Measurements from ENCODE around the gene MRPL27. TPM values are rescaled to one million over a fixed set of nuclear protein-coding genes. Genes with fewer than 3 reads are reported as not detected.

MRPL27 gene
- total RNA-seq, 1 donor, result 64.3 TPM

- DNase-seq (ENCODE audit: low read depth), result no peak
- H3K4me3 ChIP-seq (ENCODE audit: low read depth, low read length), result no peak overlapping the region
- TF ChIP-seq, protein P1, sequence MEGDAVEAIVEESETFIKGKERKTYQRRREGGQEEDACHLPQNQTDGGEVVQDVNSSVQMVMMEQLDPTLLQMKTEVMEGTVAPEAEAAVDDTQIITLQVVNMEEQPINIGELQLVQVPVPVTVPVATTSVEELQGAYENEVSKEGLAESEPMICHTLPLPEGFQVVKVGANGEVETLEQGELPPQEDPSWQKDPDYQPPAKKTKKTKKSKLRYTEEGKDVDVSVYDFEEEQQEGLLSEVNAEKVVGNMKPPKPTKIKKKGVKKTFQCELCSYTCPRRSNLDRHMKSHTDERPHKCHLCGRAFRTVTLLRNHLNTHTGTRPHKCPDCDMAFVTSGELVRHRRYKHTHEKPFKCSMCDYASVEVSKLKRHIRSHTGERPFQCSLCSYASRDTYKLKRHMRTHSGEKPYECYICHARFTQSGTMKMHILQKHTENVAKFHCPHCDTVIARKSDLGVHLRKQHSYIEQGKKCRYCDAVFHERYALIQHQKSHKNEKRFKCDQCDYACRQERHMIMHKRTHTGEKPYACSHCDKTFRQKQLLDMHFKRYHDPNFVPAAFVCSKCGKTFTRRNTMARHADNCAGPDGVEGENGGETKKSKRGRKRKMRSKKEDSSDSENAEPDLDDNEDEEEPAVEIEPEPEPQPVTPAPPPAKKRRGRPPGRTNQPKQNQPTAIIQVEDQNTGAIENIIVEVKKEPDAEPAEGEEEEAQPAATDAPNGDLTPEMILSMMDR (IDR thresholded peaks at IDR 0.05; ENCODE audit: insufficient read depth, low read length), result no peak
Observed at GRCh38 chr17:50356418-50356817, 16.6 kb downstream of the MRPL27 start.

- no peak for DNase-seq (ENCODE audit: low read depth)
Observed at GRCh38 chr17:50355701-50356341, 17.2 kb downstream of the MRPL27 start.

DNA sequence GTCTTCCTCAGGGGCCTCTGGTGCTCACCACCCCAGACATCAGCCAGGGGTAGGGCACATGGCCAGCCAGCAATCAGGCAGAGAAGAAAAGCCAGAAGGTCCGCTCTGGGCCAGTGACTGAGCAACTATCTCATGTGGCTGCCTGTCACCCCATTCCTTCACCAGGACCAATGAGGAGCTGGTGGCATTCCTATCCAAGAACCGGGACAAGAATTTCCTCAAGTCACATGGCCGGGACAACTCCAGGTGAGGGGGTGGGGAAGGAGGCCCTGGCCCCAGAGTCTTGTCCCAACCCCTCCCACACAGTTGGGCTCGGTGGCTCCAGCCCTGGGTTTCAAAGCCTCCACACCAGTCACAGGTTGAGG is 17.7 kb downstream of the MRPL27 start:
- H3K4me3 ChIP-seq (ENCODE audit: low read depth, low read length), result no peak overlapping the region
- DNase-seq (ENCODE audit: low read depth), result no peak
- TF ChIP-seq, protein P1 (IDR thresholded peaks at IDR 0.05; ENCODE audit: insufficient read depth, low read length), result no peak

More at GRCh38 chr17:50355701-50356341, 17.2 kb downstream of the MRPL27 start:
- TF ChIP-seq, protein P1 (IDR thresholded peaks at IDR 0.05; ENCODE audit: insufficient read depth, low read length), result no peak
- H3K4me3 ChIP-seq (ENCODE audit: low read depth, low read length), result no peak overlapping the region

GRCh38 chr17:50354776-50355175 is 18.2 kb downstream of the MRPL27 start:
- no peak for DNase-seq (ENCODE audit: low read depth)
- H3K4me3 ChIP-seq (ENCODE audit: low read depth, low read length), result no peak overlapping the region
- TF ChIP-seq, protein P1 (IDR thresholded peaks at IDR 0.05; ENCODE audit: insufficient read depth, low read length), result no peak

- H3K4me3 ChIP-seq (ENCODE audit: low read depth, low read length), result no peak overlapping the region
- TF ChIP-seq, protein P1 (IDR thresholded peaks at IDR 0.05; ENCODE audit: insufficient read depth, low read length), result no peak
- DNase-seq (ENCODE audit: low read depth), result no peak
Observed at GRCh38 chr17:50354198-50354597, 18.8 kb downstream of the MRPL27 start.

DNA sequence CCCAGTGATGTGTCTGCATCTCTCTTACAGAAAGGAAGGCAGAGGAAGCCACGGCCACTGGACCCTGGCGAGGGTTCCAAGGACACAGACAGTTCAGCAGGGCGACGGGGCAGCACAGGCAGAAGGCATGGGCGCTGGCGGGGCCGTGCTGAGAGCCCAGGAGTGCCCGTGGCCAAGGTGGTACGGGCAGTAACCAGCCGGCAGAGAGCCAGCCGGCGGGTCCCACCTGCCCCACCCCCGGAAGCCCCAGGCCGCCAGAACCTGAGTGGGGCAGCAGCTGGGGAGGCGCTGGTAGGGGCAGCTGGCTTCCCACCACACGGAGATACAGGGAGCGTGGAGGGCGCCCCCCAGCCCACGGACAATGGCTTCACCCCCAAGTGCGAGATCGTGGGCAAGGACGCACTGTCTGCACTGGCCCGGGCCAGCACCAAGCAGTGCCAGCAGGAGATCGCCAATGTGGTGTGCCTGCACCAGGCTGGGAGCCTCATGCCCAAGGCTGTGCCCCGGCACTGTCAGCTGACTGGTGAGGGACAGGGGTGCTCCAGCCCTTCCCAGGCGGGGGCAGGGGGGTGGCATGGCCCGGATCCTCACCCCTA is 19.3 kb downstream of the MRPL27 start:
- TF ChIP-seq, protein P1 (IDR thresholded peaks at IDR 0.05; ENCODE audit: insufficient read depth, low read length), result no peak

More for the DNA sequence above, 19.3 kb downstream of the MRPL27 start:
- DNase-seq (ENCODE audit: low read depth), result no peak
- H3K4me3 ChIP-seq (ENCODE audit: low read depth, low read length), result no peak overlapping the region

Measured in fibroblast of the aortic adventitia (primary cell).